Measurements from ENCODE around the gene KCNC2. TPM values are rescaled to one million over a fixed set of nuclear protein-coding genes. Genes with fewer than 3 reads are reported as not detected.

Gene KCNC2
- total RNA-seq, 1 experiment from 2014 or later: not detected

- no peaks in the 10 kb centered on the region for H3K4me1 ChIP-seq (ENCODE audit: insufficient read depth, low read length, poor library complexity, severe bottlenecking)
- DNase-seq (ENCODE audit: low spot score): no peak
- no TSS peak for BruUV-seq (replicated peaks)
- intact Hi-C loops (cut with micrococcal nuclease; ENCODE audit: unreplicated experiment): no loop called here
- ChIA-PET POLR2A (ENCODE audit: low non-redundant PET) (no interaction called here), CTCF (no interaction called here)
- no peaks in the 10 kb centered on the region for H3K27me3 ChIP-seq (replicated peaks; ENCODE audit: insufficient read depth, low read depth, low read length, poor library complexity)
- no peaks in the 10 kb centered on the region for H3K9me3 ChIP-seq (ENCODE audit: low read depth, low read length, poor library complexity, severe bottlenecking)
- H3K4me3 ChIP-seq (ENCODE audit: low read depth, low read length, poor library complexity, severe bottlenecking): no peak overlapping the region
- TF ChIP-seq CTCF (conservative IDR thresholded peaks at IDR 0.05; ENCODE audit: low read depth, low read length) (no peak), EZH2 (IDR thresholded peaks at IDR 0.05; ENCODE audit: borderline replicate concordance, low read depth, low read length, poor library complexity, severe bottlenecking) (no peak)
- H3K27ac ChIP-seq (ENCODE audit: low read depth, low read length, poor library complexity, severe bottlenecking): no peak overlapping the region
- no peaks in the 10 kb centered on the region for H3K36me3 ChIP-seq (ENCODE audit: insufficient read depth, low read length, poor library complexity, severe bottlenecking)
Observed at GRCh38 chr12:75042125-75042524, 167.5 kb downstream of the KCNC2 start.

- Histone ChIP-seq H3K4me1 (ENCODE audit: insufficient read depth, low read length, poor library complexity, severe bottlenecking) (no peaks in the 10 kb centered on the region), H3K27ac (ENCODE audit: low read depth, low read length, poor library complexity, severe bottlenecking) (no peak overlapping the region), H3K27me3 (replicated peaks; ENCODE audit: insufficient read depth, low read depth, low read length, poor library complexity) (no peaks in the 10 kb centered on the region), H3K4me3 (ENCODE audit: low read depth, low read length, poor library complexity, severe bottlenecking) (no peak overlapping the region), H3K36me3 (ENCODE audit: insufficient read depth, low read length, poor library complexity, severe bottlenecking) (no peaks in the 10 kb centered on the region), H3K9me3 (ENCODE audit: low read depth, low read length, poor library complexity, severe bottlenecking) (no peaks in the 10 kb centered on the region)
- no TSS peak for BruUV-seq (replicated peaks)
- no peak for DNase-seq (ENCODE audit: low spot score)
- CTCF ChIA-PET: no interaction called here
- TF ChIP-seq EZH2 (IDR thresholded peaks at IDR 0.05; ENCODE audit: borderline replicate concordance, low read depth, low read length, poor library complexity, severe bottlenecking) (no peak), CTCF (conservative IDR thresholded peaks at IDR 0.05; ENCODE audit: low read depth, low read length) (no peak)
- intact Hi-C loops (cut with micrococcal nuclease; ENCODE audit: unreplicated experiment): no loop called here
- POLR2A ChIA-PET (ENCODE audit: low non-redundant PET): no interaction called here
Observed at GRCh38 chr12:75041472-75041871, 168.2 kb downstream of the KCNC2 start.

- DNase-seq (ENCODE audit: low spot score): no peak
- intact Hi-C loops (cut with micrococcal nuclease; ENCODE audit: unreplicated experiment): no loop called here
- BruUV-seq (replicated peaks): no TSS peak
- ChIA-PET CTCF (no interaction called here), POLR2A (ENCODE audit: low non-redundant PET) (no interaction called here)
- Histone ChIP-seq H3K27ac (ENCODE audit: low read depth, low read length, poor library complexity, severe bottlenecking) (no peak overlapping the region), H3K4me1 (ENCODE audit: insufficient read depth, low read length, poor library complexity, severe bottlenecking) (no peaks in the 10 kb centered on the region), H3K27me3 (replicated peaks; ENCODE audit: insufficient read depth, low read depth, low read length, poor library complexity) (no peaks in the 10 kb centered on the region), H3K9me3 (ENCODE audit: low read depth, low read length, poor library complexity, severe bottlenecking) (peaks cover 24% of the 10 kb centered on the region), H3K4me3 (ENCODE audit: low read depth, low read length, poor library complexity, severe bottlenecking) (no peak overlapping the region), H3K36me3 (ENCODE audit: insufficient read depth, low read length, poor library complexity, severe bottlenecking) (no peaks in the 10 kb centered on the region)
- TF ChIP-seq CTCF (conservative IDR thresholded peaks at IDR 0.05; ENCODE audit: low read depth, low read length) (no peak), EZH2 (IDR thresholded peaks at IDR 0.05; ENCODE audit: borderline replicate concordance, low read depth, low read length, poor library complexity, severe bottlenecking) (no peak)
Observed at GRCh38 chr12:75020068-75020557, 189.5 kb downstream of the KCNC2 start.

All from A673 (cell line).